ENCODE data around the gene SUV39H1.

SUV39H1 gene

GRCh38 chrX:48702032-48702431 lies 5.5 kb downstream of the SUV39H1 start:
- TF ChIP-seq, protein P1, sequence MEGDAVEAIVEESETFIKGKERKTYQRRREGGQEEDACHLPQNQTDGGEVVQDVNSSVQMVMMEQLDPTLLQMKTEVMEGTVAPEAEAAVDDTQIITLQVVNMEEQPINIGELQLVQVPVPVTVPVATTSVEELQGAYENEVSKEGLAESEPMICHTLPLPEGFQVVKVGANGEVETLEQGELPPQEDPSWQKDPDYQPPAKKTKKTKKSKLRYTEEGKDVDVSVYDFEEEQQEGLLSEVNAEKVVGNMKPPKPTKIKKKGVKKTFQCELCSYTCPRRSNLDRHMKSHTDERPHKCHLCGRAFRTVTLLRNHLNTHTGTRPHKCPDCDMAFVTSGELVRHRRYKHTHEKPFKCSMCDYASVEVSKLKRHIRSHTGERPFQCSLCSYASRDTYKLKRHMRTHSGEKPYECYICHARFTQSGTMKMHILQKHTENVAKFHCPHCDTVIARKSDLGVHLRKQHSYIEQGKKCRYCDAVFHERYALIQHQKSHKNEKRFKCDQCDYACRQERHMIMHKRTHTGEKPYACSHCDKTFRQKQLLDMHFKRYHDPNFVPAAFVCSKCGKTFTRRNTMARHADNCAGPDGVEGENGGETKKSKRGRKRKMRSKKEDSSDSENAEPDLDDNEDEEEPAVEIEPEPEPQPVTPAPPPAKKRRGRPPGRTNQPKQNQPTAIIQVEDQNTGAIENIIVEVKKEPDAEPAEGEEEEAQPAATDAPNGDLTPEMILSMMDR (IDR thresholded peaks at IDR 0.05; ENCODE audit: low read depth, low read length), result no peak
- TF ChIP-seq MYC (IDR thresholded peaks at IDR 0.05; ENCODE audit: low read depth, low read length), result no peak
- TF ChIP-seq POLR2A (IDR thresholded peaks at IDR 0.05; ENCODE audit: extremely low read depth, insufficient read length), result no peak
- TF ChIP-seq, protein P2, sequence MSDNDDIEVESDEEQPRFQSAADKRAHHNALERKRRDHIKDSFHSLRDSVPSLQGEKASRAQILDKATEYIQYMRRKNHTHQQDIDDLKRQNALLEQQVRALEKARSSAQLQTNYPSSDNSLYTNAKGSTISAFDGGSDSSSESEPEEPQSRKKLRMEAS (IDR thresholded peaks at IDR 0.05; ENCODE audit: low read depth, low read length), result no peak
- DNase-seq (ENCODE audit: low read depth), result no peak
- no peak overlapping the region for H3K4me3 ChIP-seq (ENCODE audit: low read depth, low read length)

GRCh38 chrX:48702716-48703115 lies 6.2 kb downstream of the SUV39H1 start:
- no peak for DNase-seq (ENCODE audit: low read depth)
- H3K4me3 ChIP-seq (ENCODE audit: low read depth, low read length), result no peak overlapping the region
- TF ChIP-seq MYC (IDR thresholded peaks at IDR 0.05; ENCODE audit: low read depth, low read length) (no peak), POLR2A (IDR thresholded peaks at IDR 0.05; ENCODE audit: extremely low read depth, insufficient read length) (no peak)
- TF ChIP-seq, protein P2 (IDR thresholded peaks at IDR 0.05; ENCODE audit: low read depth, low read length), result no peak
- TF ChIP-seq, protein P1 (IDR thresholded peaks at IDR 0.05; ENCODE audit: low read depth, low read length), result no peak

GRCh38 chrX:48703228-48703627 lies 6.7 kb downstream of the SUV39H1 start:
- no peak for DNase-seq (ENCODE audit: low read depth)
- no peak overlapping the region for H3K4me3 ChIP-seq (ENCODE audit: low read depth, low read length)
- no peak for TF ChIP-seq POLR2A (IDR thresholded peaks at IDR 0.05; ENCODE audit: extremely low read depth, insufficient read length)
- TF ChIP-seq, protein P2 (IDR thresholded peaks at IDR 0.05; ENCODE audit: low read depth, low read length), result no peak
- no peak for TF ChIP-seq MYC (IDR thresholded peaks at IDR 0.05; ENCODE audit: low read depth, low read length)
- TF ChIP-seq, protein P1 (IDR thresholded peaks at IDR 0.05; ENCODE audit: low read depth, low read length), result no peak

DNA sequence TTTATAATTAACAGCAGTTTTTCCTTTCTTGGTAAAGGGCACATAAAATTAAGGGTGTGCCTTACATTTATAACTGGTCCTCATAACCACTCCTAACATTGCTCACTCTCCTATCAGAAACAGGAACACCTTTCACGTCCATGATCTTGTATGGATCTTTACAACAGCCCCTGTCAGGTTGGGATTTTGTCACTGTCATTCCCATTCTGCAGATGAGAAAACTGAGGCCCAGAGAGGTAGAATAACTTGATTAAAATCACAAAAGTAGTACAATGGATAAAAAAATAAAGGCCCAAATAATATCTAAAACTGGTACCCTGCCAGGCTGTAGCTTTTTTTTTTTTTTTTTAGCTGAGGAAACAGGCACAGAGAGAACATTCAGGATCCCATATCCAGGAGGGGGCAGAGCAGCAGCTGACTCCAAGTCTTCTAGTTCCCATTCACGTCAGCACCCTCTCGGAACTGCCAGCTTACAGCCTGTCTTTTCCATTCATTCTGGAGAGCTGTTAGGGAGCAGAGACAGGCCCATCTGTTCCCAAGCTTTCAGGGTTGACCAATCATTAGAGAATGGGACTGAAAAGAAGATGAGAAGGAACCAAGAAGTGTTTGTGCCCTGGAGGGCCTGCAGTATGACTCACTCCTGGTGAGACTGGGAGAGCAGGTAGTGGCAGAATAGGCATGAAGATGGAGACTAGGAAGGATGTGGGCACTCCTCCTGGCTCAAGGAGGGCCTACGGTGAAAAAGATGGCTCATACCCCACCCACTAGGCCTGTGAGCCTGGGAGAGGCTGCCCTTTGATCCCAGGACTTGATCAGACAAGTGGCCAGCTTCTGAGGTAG lies 7.3 kb downstream of the SUV39H1 start:
- H3K4me3 ChIP-seq (ENCODE audit: low read depth, low read length), result no peak overlapping the region
- TF ChIP-seq, protein P1 (IDR thresholded peaks at IDR 0.05; ENCODE audit: low read depth, low read length), result no peak
- TF ChIP-seq, protein P2 (IDR thresholded peaks at IDR 0.05; ENCODE audit: low read depth, low read length), result no peak
- DNase-seq (ENCODE audit: low read depth), result no peak

GRCh38 chrX:48705871-48706270 lies 9.3 kb downstream of the SUV39H1 start:
- H3K4me3 ChIP-seq (ENCODE audit: low read depth, low read length), result no peak overlapping the region
- TF ChIP-seq MYC (IDR thresholded peaks at IDR 0.05; ENCODE audit: low read depth, low read length), result no peak
- TF ChIP-seq, protein P2 (IDR thresholded peaks at IDR 0.05; ENCODE audit: low read depth, low read length), result no peak
- TF ChIP-seq, protein P1 (IDR thresholded peaks at IDR 0.05; ENCODE audit: low read depth, low read length), result no peak
- no peak for TF ChIP-seq POLR2A (IDR thresholded peaks at IDR 0.05; ENCODE audit: extremely low read depth, insufficient read length)
- no peak for DNase-seq (ENCODE audit: low read depth)
